Mesenchymal stem cell (in vitro differentiated cells and primary cell): Measurements from ENCODE around the gene CDH4.

Experiments
- DNase-seq: peaks from one replicate; pipeline ENCODE4 v3.0.0-alpha.2; 2013
- H2AFZ ChIP-seq: one replicate; pipeline ENCODE4 v1.6.1; 2013; ENCODE audit warnings: low read depth, mild to moderate bottlenecking, control low read depth, inconsistent platforms, low read length, moderate library complexity
- H2AK5ac ChIP-seq: 2 replicates; pipeline ENCODE4 v1.6.1; 2013; ENCODE audit warnings: low read length, moderate library complexity, mild to moderate bottlenecking, inconsistent platforms; ENCODE audit not compliant: severe bottlenecking
- H2BK120ac ChIP-seq: one replicate; pipeline ENCODE4 v1.6.1; 2013; ENCODE audit warnings: low read depth, mild to moderate bottlenecking, inconsistent platforms, low read length, moderate library complexity
- H2BK12ac ChIP-seq, 2 experiments: one replicate each; pipeline ENCODE4 v1.6.1; 2013; ENCODE audit warnings: inconsistent platforms in 2 of 2, low read length in 2 of 2, mild to moderate bottlenecking in 2 of 2, moderate library complexity in 2 of 2, control low read depth in 1 of 2
- H2BK15ac ChIP-seq: one replicate; pipeline ENCODE4 v1.6.1; 2013; ENCODE audit warnings: mild to moderate bottlenecking, low read depth, inconsistent platforms; ENCODE audit not compliant: poor library complexity, severe bottlenecking
- H2BK5ac ChIP-seq: 2 replicates; pipeline ENCODE4 v1.6.1; 2013; ENCODE audit warnings: low read depth, mild to moderate bottlenecking, low read length, control low read depth, inconsistent platforms; ENCODE audit not compliant: poor library complexity, severe bottlenecking
- H3K14ac ChIP-seq, 2 experiments: one replicate each; pipeline ENCODE4 v1.6.1; 2013; ENCODE audit warnings: inconsistent platforms in 2 of 2, low read length in 2 of 2, control low read depth in 1 of 2, mild to moderate bottlenecking in 1 of 2, moderate library complexity in 1 of 2
- H3K18ac ChIP-seq, 2 experiments: one replicate each; pipeline ENCODE4 v1.6.1; 2013; ENCODE audit warnings: inconsistent platforms in 2 of 2, low read length in 2 of 2, control low read depth in 1 of 2, low read depth in 1 of 2, mild to moderate bottlenecking in 1 of 2
- H3K23ac ChIP-seq, 2 experiments: one replicate each; pipeline ENCODE4 v1.6.1; 2013; ENCODE audit warnings: inconsistent platforms in 2 of 2, low read length in 2 of 2, mild to moderate bottlenecking in 2 of 2, moderate library complexity in 2 of 2, control low read depth in 1 of 2
- H3K27ac ChIP-seq: 2 replicates; pipeline ENCODE4 v1.5.1; 2013; ENCODE audit warnings: mild to moderate bottlenecking, moderate library complexity, low read length, control low read depth, inconsistent platforms; ENCODE audit not compliant: poor library complexity, severe bottlenecking
- H3K27me3 ChIP-seq, 2 experiments: 2 replicates each; pipeline versions ENCODE4 v1.6.1 to v1.7.0; 2013; ENCODE audit warnings: low read length in 2 of 2, mild to moderate bottlenecking in 2 of 2, moderate library complexity in 2 of 2, control low read depth in 1 of 2, inconsistent platforms in 1 of 2; ENCODE audit not compliant: control insufficient read depth in 1 of 2, insufficient read depth in 1 of 2
- H3K36me3 ChIP-seq, 2 experiments: 2 replicates each; pipeline versions ENCODE4 v1.6.1 to v1.7.0; 2013; ENCODE audit warnings: low read length in 2 of 2, control low read depth in 1 of 2, inconsistent platforms in 1 of 2, low read depth in 1 of 2, mild to moderate bottlenecking in 1 of 2; ENCODE audit not compliant: insufficient read depth in 2 of 2, control insufficient read depth in 1 of 2
- H3K4ac ChIP-seq, 2 experiments: one replicate each; pipeline ENCODE4 v1.6.1; 2013; ENCODE audit warnings: inconsistent platforms in 2 of 2, low read length in 2 of 2, mild to moderate bottlenecking in 2 of 2, moderate library complexity in 2 of 2, control low read depth in 1 of 2, low read depth in 1 of 2
- H3K4me1 ChIP-seq: 2 replicates; pipeline ENCODE4 v1.6.1; 2013; ENCODE audit warnings: low read depth, low read length, control low read depth; ENCODE audit not compliant: control insufficient read depth, insufficient read depth
- H3K4me2 ChIP-seq: 2 replicates; pipeline ENCODE4 v1.6.1; 2013; ENCODE audit warnings: low read length, mild to moderate bottlenecking, inconsistent platforms; ENCODE audit not compliant: poor library complexity, severe bottlenecking
- H3K4me3 ChIP-seq, 2 experiments: 2 replicates each; pipeline versions ENCODE4 v1.5.1 to v1.7.0; 2013; ENCODE audit warnings: low read length in 2 of 2, mild to moderate bottlenecking in 2 of 2, control low read depth in 1 of 2, low read depth in 1 of 2; ENCODE audit not compliant: insufficient read depth in 1 of 2
- H3K79me1 ChIP-seq: replicated peaks from 2 replicates; pipeline ENCODE4 v1.6.1; 2013; ENCODE audit warnings: mild to moderate bottlenecking, control low read depth, low read length, inconsistent platforms; ENCODE audit not compliant: poor library complexity, severe bottlenecking
- H3K9ac ChIP-seq: 2 replicates; pipeline ENCODE4 v1.7.0; 2013; ENCODE audit warnings: mild to moderate bottlenecking, low read length, moderate library complexity
- H3K9me3 ChIP-seq: 2 replicates; pipeline ENCODE4 v1.7.0; 2013; ENCODE audit warnings: mild to moderate bottlenecking, low read length; ENCODE audit not compliant: control insufficient read depth
- H4K8ac ChIP-seq: one replicate; pipeline ENCODE4 v1.6.1; 2013; ENCODE audit warnings: inconsistent platforms, mild to moderate bottlenecking, low read length, moderate library complexity
- H4K91ac ChIP-seq: one replicate; pipeline ENCODE4 v1.6.1; 2013; ENCODE audit warnings: mild to moderate bottlenecking, low read length, inconsistent platforms
- WGBS: methylation state at CpG from one replicate; pipeline ENCODE4 v1.1.7; 2013; ENCODE audit warnings: mixed read lengths; 5-methylcytosine and 5-hydroxymethylcytosine counted together

CDH4 gene

DNA sequence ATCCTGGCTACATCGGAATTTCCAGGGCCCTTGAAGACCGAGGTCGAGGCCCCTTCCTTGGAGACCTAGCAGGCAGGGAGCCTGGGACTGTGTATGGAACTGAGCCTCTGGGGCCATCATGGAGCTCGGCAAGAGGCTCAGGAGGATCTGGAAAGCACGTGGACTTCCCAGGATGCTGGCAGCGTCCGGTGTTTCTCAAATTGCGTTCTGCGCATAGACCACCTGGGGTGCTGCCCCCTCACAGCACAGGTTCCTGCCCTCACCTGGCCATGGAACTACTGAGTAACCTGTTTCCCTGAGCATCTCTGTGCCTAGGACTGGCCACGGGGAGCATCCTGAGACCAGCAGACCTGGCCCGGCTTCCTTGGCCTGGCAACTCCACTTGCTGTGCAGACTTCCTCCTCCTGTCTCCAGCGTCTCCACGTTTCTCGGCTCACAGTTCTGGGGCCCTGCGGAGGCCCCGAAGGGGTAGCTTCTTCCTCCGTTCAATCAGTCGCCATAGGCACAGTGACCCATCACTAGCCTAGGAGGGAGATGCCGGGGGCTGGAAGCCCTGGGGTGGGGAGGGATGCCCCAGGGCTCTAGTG lies 144.3 kb downstream of the CDH4 start:
- no peak overlapping the region for H3K4ac ChIP-seq
- H3K36me3 ChIP-seq, result no peaks in the 10 kb centered on the region
- no peak overlapping the region for H3K27ac ChIP-seq
- H3K14ac ChIP-seq, result no peak overlapping the region
- no peak overlapping the region for H3K18ac ChIP-seq
- no peak overlapping the region for H2AK5ac ChIP-seq
- H2BK12ac ChIP-seq, result no peak overlapping the region
- H3K4me3 ChIP-seq, result no peak overlapping the region
- H2BK5ac ChIP-seq, result no peak overlapping the region
- H3K9ac ChIP-seq, result no peak overlapping the region
- H3K4me2 ChIP-seq, result no peak overlapping the region
- 98% methylated on average over 18 of the region's 19 CpGs for WGBS
- H4K8ac ChIP-seq, result no peak overlapping the region
- DNase-seq, result no peak
- H2BK15ac ChIP-seq, result no peak overlapping the region
- peaks cover 2% of the 10 kb centered on the region for H3K4me1 ChIP-seq
- no peak overlapping the region for H2BK120ac ChIP-seq
- no peak overlapping the region for H3K23ac ChIP-seq
- no peaks in the 10 kb centered on the region for H3K9me3 ChIP-seq
- no peak overlapping the region for H2AFZ ChIP-seq
- H3K79me1 ChIP-seq, result peaks cover 4% of the 10 kb centered on the region
- H4K91ac ChIP-seq, result no peak overlapping the region
- H3K27me3 ChIP-seq, result no peaks in the 10 kb centered on the region

DNA sequence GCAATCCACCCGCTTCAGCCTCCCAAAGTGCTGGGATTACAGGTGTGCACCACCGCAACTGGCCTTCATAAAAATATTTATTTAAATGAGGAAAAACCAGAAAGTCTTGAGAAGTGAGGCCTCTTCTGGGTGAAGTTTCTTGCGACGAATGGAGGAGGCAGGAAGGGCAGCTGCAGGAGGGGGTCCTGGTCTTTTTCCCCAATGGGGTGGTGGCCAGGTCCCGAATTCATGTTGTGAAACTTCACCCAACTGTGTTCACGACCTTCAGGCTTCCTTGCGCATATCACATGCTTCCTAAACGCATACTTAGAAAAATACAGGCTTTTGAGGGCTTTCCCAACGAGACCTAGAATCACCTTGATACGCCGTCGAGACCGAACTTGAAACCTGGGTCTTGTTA lies 145.1 kb downstream of the CDH4 start:
- Histone ChIP-seq H3K9me3 (no peaks in the 10 kb centered on the region), H3K18ac (no peak overlapping the region), H4K8ac (no peak overlapping the region), H3K23ac (no peak overlapping the region), H3K36me3 (no peaks in the 10 kb centered on the region), H2BK5ac (no peak overlapping the region), H3K4me3 (no peak overlapping the region), H2AFZ (no peak overlapping the region), H3K27me3 (no peaks in the 10 kb centered on the region), H3K14ac (no peak overlapping the region), H3K4ac (no peak overlapping the region), H3K4me2 (no peak overlapping the region), H4K91ac (no peak overlapping the region), H2BK15ac (no peak overlapping the region), H3K79me1 (no peaks in the 10 kb centered on the region), H3K9ac (no peak overlapping the region), H2BK120ac (no peak overlapping the region), H3K4me1 (no peaks in the 10 kb centered on the region), H3K27ac (no peak overlapping the region), H2AK5ac (no peak overlapping the region), H2BK12ac (no peak overlapping the region)
- WGBS, result 98% methylated on average over 13 of the region's 13 CpGs
- no peak for DNase-seq

- DNase-seq, result no peak
- Histone ChIP-seq H4K91ac (no peak overlapping the region), H3K18ac (no peak overlapping the region), H3K9ac (no peak overlapping the region), H3K79me1 (no peaks in the 10 kb centered on the region), H3K4me3 (no peak overlapping the region), H3K4ac (no peak overlapping the region), H3K27ac (no peak overlapping the region), H2AK5ac (no peak overlapping the region), H2BK15ac (no peak overlapping the region), H2BK12ac (no peak overlapping the region), H4K8ac (no peak overlapping the region), H3K9me3 (no peaks in the 10 kb centered on the region), H3K23ac (no peak overlapping the region), H2BK5ac (no peak overlapping the region), H2AFZ (no peak overlapping the region), H3K14ac (no peak overlapping the region), H3K4me2 (no peak overlapping the region), H3K36me3 (no peaks in the 10 kb centered on the region), H3K27me3 (no peaks in the 10 kb centered on the region), H2BK120ac (no peak overlapping the region), H3K4me1 (no peaks in the 10 kb centered on the region)
- WGBS, result 95% methylated on average over 12 of the region's 12 CpGs
Observed at GRCh38 chr20:61397790-61398189, 145.7 kb downstream of the CDH4 start.

DNA sequence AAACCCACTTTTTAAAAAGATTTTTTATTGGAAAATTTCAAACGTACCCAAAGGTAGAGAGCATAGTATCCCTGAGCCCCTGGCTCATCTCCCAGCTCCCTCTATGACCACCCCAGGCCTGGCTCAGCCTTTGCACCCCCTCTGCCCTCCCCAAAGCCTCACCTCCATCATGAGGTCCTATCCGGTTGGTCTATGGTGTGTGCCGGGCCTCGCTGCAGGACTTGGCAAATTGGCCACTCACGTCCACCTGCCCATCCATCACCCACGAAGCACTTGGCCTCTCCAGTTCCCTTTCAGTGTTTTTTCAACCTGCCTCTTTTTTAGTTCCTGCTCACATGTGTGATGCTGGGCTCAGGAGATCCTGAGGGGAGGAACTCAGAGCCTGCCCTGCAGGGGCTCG lies 147.4 kb downstream of the CDH4 start:
- Histone ChIP-seq H3K23ac (no peak overlapping the region), H3K14ac (no peak overlapping the region), H3K18ac (no peak overlapping the region), H2BK15ac (no peak overlapping the region), H2AK5ac (no peak overlapping the region), H4K91ac (no peak overlapping the region), H2BK5ac (no peak overlapping the region), H3K36me3 (no peaks in the 10 kb centered on the region), H3K4ac (no peak overlapping the region), H3K4me1 (no peaks in the 10 kb centered on the region), H3K4me3 (no peak overlapping the region), H2BK12ac (no peak overlapping the region), H3K9me3 (no peaks in the 10 kb centered on the region), H4K8ac (no peak overlapping the region), H3K4me2 (no peak overlapping the region), H3K27me3 (no peaks in the 10 kb centered on the region), H3K27ac (no peak overlapping the region), H2AFZ (no peak overlapping the region), H2BK120ac (no peak overlapping the region), H3K79me1 (no peaks in the 10 kb centered on the region), H3K9ac (no peak overlapping the region)
- 95% methylated on average over 7 of the region's 7 CpGs for WGBS
- no peak for DNase-seq
